ENCODE measurements around the gene LIN28B. TPM values are rescaled to one million over a fixed set of nuclear protein-coding genes. Genes with fewer than 3 reads are reported as not detected.
"Not testable (repeated sequence)": the region's sequence is repeated elsewhere in the genome, so short reads cannot be mapped to it uniquely, and the experiment has no call there.

Gene LIN28B
- total RNA-seq, 1 experiment from 2014 or later = not detected

DNA sequence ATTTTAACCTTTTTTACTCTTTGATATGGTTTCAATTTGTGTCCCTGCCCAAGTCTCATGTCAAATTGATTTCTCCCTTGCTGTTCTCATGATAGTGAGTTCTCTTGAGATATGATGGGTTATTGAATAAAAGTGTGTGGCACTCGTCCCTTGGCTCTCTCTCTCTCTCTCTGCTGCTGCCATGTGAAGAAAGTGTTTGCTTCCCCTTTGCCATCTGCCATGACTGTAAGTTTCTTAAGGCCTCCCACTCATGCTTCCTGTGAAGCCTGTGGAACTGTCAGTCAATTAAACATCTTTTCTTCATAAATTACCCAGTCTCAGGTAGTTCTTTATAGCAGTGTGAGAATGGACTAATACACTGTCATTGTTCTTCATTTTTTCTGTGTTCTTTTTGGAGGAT is 48.5 kb downstream of the LIN28B start:
- no peak for DNase-seq (ENCODE audit: extremely low read depth, low read depth)

GRCh38 chr6:105013459-105013858 is 56.6 kb downstream of the LIN28B start:
- DNase-seq (ENCODE audit: extremely low read depth, low read depth) = not testable (repeated sequence)

DNA sequence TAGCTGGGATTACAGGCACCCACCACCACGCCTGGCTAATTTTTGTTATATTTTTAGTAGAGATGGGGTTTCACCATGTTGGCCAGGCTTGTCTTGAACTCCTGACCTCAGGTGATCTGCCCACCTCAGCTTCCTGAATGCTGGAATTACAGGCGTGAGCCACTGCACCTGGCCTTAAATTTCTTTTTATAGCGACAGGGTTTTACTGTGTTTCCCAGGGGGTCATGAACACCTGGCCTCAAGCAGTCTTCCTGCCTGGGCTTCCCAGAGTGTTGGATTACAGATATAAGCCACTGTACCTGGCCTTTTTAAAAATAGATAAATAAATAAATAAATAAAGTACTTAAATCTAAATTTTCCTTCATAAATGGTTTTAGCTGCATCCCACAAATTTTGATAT is 57.5 kb downstream of the LIN28B start:
- DNase-seq (ENCODE audit: extremely low read depth, low read depth) = no peak

GRCh38 chr6:105014954-105015353 is 58.0 kb downstream of the LIN28B start:
- no peak for DNase-seq (ENCODE audit: extremely low read depth, low read depth)

GRCh38 chr6:105015482-105015881 is 58.6 kb downstream of the LIN28B start:
- DNase-seq (ENCODE audit: extremely low read depth, low read depth) = no peak

DNA sequence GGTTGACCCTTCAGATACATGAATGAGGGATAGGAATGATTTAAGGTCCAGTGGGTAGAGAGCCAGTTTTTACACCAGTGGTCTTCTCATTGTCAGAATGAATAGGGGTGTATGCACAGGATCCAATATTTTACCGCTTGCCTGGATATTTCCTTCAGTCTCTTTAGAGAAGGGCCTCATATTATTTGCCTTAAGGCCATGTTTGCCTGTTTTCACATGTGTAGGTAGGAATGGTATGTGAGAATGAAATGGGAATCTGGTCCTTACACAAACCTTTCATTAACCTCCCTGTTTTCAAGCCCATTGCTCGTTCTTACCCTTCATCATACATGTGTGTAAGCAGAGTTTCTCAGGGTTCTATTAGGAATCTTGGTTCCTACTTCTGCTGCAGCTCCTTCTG is 62.4 kb downstream of the LIN28B start:
- no peak for DNase-seq (ENCODE audit: extremely low read depth, low read depth)

DNA sequence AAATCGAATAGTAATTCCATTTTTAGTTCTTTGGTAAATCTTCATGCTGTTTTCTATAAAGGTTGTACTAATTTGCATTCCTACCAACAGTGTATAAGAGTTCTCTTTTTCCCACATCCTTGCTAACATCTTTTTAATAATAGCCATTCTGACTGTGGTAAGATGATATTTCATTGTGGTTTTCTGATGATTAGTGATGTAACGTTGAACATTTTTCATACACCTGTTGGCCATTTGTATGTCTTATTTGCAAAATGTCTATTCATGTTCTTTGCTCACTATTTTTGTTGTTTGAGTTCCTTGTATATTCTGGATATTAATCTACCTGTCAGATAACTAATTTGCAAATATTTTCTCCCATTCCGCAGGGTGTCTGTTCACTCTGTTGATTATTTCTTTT is 64.5 kb downstream of the LIN28B start:
- DNase-seq (ENCODE audit: extremely low read depth, low read depth) = no peak

DNA sequence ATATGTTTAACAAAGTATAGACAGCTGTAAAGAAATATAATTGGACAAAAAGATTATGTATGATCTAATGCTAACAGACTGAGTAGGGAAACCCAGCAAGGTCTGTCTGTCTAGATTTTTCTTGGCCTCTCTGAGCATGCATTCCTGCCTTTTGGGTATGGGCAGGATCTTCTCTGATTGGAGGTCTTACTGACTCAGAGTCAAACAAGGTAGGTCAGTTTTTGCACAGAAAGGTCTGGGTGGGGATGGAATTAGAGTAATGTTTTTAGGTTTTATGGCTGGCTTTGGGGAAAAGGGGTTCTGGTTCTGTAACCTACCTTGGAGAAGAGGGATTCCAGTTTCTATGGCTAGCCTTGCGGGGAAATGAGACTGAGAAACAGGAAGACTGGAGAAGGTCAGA is 65.5 kb downstream of the LIN28B start:
- DNase-seq (ENCODE audit: extremely low read depth, low read depth) = no peak

DNA sequence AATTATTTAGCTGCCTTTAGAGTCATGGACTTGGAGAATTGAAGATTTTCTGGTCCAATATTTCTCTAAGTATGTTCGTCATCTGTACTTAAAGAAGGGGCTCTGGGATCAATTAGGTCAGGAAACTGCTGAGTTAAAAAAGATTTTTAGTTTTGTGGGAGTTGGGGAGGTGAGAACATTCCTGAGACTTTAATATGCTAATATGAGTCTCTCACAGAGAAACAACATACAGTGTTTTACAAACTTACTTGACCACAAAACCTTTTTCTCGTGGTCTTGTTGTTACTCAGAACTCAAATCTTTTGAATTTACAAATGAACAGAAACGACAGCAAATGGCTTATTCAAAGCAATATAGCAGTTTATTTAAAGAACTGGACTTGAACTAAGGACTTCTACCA is 67.9 kb downstream of the LIN28B start:
- no peak for DNase-seq (ENCODE audit: extremely low read depth, low read depth)

DNA sequence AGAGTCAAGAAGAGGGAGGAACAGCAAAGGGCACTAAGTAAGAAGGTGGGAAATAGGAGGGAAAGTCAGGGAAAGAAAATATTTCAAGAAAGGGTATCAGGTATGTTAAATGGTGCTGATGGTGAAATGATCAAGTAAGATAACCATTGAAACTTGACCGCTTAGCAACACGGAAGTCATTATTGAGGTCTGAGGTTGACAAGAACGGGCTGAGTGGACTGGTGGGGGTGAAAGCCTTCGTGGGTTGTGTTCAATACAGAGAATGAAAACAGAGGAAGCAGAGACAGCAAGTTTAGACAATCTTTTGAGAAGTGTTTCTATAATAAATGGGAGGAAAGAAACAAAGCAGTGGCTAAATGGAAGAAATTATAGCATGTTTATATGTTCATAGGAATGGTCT is 72.0 kb downstream of the LIN28B start:
- no peak for DNase-seq (ENCODE audit: extremely low read depth, low read depth)

DNA sequence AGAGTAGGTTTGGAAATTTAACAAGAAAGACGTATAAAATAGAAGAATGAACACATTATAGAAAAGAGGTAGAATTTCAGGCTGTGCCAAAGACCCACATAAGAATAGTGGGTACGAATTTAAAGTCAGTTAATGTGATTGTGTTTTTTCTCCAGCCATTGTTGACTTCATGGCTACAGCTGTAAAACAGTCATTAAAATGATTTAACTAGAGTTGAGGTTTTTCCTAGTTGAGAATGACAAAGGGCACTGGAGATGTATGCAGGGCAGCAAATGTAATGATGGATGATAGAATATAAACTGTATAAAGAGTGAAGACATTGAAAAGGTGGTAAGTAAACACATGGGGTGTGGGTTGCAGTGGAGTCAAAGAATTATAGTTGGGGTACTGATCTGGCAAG is 72.7 kb downstream of the LIN28B start:
- DNase-seq (ENCODE audit: extremely low read depth, low read depth) = no peak

DNA sequence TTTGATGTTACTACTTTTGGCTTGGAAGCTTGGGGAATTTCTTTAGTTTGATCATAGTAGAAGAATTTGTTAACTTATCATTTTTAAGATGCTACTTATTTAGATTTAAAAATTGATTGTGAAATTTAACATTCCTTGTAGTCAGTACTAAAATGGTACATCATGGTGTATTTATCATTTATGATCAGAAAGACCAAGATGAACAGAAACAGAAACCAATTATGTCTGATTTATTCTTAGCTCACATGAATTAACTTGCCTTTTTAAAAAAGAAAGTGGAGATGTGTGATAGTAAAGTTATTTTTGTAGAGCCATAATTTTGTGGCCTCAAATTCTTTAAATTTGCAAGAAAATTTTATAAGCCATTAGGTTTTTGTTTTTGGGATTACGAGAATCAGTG is 77.6 kb downstream of the LIN28B start:
- no peak for DNase-seq (ENCODE audit: extremely low read depth, low read depth)

DNA sequence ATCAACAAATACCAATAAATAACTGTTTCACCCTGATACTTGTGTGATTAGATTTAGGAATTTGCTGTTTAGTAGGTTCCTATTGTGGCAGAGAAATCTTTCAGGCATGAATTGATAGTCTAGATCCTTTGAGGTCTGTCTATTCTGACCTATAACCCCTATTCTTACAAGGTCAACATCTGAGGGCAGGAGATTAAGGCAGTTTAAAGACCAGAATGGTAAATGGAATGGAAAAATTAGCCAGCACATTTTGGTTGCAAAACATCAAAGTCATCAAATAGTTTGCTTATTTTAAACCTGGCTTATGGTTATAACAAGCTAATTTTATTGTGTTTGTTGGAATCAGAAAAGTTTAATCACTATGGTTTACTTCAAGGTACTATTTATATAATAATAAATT is 78.4 kb downstream of the LIN28B start:
- DNase-seq (ENCODE audit: extremely low read depth, low read depth) = no peak

- no peak for DNase-seq (ENCODE audit: extremely low read depth, low read depth)
Measured at GRCh38 chr6:105036351-105036750, 79.4 kb downstream of the LIN28B start.

GRCh38 chr6:105038259-105038658 is 81.4 kb downstream of the LIN28B start:
- no peak for DNase-seq (ENCODE audit: extremely low read depth, low read depth)

DNA sequence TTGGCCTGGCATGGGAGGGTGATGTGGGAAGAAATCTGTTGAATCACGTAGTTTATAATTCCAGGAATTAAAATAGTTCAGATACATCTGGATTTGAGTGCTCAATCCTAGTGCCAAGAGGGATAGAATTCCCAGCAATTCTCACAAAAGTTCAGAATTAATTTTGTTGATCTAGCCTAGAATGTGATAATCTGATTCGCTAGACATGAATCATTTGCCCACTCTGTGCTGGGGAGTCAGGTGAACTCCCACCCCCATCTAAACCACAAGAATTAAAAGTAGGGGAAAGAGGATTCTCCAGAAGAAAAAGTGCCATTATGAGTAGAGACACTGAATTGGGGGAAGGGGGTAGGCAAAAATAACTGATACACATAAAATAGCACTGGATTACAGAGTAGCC is 85.0 kb downstream of the LIN28B start:
- DNase-seq (ENCODE audit: extremely low read depth, low read depth) = no peak

- DNase-seq (ENCODE audit: extremely low read depth, low read depth) = no peak
Measured at GRCh38 chr6:105042648-105043047, 85.7 kb downstream of the LIN28B start.

DNA sequence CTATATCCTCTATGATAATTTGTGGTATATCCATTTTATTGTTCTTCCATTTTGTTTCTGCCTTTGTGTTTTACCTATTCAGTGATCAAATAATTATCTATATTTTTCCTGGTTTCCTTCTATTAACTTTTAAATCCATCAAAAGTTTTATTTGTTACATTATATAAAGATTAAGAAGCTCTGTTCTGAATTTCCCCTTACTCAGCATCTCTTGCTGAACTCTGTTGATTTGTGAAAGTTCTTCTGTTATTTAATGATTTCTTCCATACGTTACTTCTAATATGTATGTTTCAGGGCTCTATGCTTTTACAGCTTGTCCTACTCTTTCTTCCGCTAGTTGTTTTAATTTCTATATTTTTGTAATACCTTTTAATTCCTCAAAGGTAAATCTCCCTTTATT is 87.1 kb downstream of the LIN28B start:
- no peak for DNase-seq (ENCODE audit: extremely low read depth, low read depth)

- no peak for DNase-seq (ENCODE audit: extremely low read depth, low read depth)
Measured at GRCh38 chr6:105045526-105045925, 88.6 kb downstream of the LIN28B start.

DNA sequence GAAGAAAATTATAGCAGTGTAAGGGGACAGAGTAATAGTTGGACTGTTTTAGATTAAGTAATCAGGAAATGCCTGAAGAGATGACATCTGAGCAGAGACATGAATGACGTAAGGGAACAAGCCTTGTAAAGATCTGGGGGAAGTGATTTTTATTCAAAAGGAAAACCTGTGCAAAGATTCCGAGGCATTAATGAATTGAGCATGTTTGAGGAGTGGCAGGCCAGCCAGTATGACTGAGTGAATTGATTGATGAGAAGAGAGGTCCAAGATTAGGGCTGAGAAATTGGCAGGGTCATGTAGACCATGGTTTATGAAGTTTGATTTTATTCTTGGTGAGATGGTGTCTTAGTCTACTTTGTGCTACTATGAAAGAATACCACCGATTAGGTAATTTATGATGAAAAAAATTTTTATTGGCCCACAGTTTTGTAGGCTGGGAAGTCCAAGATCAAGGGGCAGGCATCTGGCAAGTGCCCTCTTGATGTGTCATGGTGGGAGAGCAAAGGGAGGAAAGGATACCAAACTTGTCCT is 95.1 kb downstream of the LIN28B start:
- no peak for DNase-seq (ENCODE audit: extremely low read depth, low read depth)

GRCh38 chr6:105056646-105057045 is 99.7 kb downstream of the LIN28B start:
- no peak for DNase-seq (ENCODE audit: extremely low read depth, low read depth)

- DNase-seq (ENCODE audit: extremely low read depth, low read depth) = no peak
Measured at GRCh38 chr6:105057160-105057559, 100.3 kb downstream of the LIN28B start.

DNA sequence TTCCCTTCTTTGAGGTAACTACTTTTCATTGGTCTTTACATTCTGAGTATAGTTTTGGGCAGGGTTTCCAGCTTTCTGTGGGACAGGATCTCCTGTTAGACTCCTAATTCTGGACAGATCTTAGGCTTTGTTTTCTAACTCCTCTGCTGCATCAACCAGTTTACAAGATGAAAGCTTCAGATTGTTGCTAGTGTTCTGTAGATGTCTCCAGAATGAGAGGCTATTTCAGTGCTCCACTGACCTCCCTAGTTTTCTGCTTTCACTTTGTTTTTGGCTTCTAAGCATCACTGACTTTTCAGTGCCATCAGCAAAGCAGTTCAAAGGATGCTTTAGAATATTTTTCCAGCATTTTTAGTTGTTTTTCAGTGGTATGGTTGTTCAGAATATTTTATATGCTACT is 101.4 kb downstream of the LIN28B start:
- DNase-seq (ENCODE audit: extremely low read depth, low read depth) = no peak

DNA sequence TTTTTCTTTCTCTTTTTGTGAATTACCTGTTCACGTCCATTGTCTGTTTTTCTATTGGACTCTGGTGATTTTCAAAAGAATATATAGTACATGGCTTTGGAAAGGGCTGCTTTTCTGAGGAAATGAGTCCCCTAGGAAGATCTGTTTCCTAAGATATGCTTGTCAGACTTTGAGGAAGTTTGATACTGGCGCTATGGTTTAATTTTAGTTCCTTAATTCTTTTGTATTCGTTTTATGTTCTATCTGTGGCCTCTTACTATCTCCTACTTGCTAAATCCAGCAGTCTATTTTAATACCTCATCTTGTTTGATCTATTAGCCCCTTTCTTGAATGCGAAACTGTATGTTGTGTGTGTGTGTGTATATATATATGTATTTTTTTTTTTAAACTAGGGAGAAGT is 101.9 kb downstream of the LIN28B start:
- DNase-seq (ENCODE audit: extremely low read depth, low read depth) = no peak

Data from NCI-H460 (cell line).